Measurements from ENCODE around the gene KDM6A.
"Not testable (repeated sequence)": the region's sequence is repeated elsewhere in the genome, so short reads cannot be mapped to it uniquely, and the experiment has no call there.

KDM6A gene

DNA sequence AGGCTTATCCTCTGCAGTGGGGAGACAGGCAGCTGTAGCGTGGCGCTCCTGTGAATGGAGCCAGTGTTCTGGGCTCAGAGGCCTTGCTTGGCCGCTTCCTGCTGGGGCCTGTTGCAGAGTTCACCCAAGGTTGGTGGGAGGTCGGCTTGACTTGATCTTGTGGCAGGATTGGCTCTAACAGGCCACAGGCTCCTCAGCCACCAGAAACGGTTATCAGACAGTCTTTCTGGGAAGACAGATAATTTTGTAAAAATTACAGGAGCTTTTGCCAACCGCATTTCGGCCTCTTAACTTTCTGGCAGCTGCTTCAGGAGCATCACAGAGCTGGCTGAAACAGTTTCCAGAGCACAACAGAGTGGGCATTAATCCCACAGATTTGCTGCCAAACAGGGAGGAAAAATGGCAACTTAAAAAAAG lies 261.3 kb downstream of the KDM6A start:
- DNase-seq: no peak

DNA sequence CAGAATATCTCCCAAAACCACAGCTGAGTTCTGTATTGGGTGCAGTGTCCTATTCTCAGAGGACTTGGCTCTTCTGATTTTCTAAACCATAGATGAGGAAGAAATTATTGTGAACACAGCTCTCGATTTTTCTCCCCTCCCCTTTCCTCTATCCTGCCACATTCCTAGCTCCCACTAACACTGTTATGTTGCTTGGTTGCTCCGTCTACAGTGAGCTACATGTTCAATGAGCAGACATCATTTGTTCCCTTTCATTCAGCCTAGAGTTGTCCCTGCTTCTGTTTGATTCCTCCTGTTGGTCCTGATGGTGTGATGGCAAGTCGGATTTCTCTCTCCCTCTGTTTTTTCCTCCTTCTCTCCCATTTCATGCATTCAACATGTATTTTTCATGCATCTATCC lies 261.8 kb downstream of the KDM6A start:
- DNase-seq: no peak

DNA sequence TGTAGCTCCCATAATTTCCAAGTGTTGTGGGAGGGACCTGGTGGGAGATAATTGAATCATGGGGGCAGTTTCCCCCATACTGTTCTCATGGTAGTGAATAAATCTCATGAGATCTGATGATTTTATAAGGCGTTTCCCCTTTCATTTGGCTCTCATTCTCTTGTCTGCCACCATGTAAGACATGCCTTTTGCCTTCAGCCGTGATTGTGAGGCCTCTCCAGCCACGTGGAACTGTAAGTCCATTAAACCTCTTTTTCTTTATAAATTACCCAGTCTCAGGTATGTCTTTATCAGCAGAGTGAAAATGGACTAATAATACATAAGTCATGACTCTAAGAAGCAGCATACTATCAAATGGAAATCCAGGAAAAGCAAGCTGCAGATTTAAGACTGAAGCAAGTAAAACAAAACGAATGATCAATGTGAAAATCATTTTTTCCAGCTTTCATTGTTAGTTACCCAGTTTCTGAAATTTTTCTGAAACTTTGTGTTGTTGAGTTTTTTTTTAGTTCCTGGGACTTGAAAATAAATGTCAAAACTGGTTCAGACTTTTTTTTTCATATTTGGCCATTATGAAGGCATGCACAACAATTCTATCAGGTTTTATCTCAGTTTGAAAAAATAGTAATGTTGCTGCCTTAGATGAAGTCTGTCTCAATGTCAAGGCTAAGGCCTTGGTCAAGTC lies 262.5 kb downstream of the KDM6A start:
- not testable (repeated sequence) for DNase-seq

DNA sequence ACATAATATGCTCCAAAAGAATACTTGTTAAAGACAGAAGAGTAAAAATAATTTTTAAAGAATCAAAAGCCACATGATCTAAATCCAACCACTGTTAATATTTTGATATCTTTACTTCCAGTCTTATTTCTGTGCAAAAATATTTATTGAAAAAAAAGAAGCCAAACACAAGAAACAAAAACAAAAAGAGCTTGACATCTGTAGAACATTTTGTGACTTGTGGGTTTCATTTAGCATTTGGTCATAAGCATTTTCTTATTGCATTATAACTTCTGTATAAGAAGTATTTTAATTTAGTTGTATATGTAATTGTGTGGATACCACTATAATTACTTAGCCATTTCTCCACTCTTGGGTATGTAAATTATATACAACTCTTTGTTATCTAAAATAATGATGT lies 264.5 kb downstream of the KDM6A start:
- no peak for DNase-seq

DNA sequence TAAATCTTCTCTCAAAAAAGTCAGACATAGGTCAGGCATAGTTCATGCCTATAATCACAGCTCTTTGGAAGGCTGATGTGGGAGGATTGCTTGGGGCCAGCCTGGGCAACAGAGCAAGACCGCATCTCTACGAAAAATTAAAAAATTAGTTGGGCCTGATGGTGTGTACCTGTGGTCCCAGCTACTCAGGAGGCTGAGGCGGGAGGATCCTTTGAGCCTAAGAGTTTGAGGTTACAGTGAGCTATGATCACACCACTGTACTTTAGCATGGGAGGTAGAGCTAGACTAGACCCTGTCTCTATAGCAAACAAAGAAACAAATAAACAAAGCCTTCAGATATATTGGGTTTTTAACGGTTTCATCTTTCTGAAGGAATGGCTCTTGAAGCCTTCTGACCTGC lies 265.5 kb downstream of the KDM6A start:
- DNase-seq: no peak

DNA sequence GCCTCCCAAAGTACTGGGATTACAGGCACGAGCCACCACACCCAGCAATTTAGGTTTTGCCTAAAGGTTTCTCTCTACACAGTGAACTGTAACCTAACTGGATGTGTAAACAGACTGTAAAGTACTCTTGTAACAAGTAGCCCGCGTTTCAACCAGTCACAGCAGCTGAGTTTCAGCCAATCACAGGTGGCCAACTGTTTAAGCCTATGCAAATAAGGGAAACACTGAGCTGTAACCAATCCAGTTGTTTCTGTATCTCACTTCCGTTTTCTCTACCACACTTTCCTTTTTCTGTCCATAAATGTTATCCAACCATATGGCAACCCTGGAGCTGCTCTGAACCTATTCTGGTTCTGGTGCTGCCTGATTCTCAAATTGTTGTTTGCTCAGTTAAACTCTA lies 267.8 kb downstream of the KDM6A start:
- DNase-seq: no peak

DNA sequence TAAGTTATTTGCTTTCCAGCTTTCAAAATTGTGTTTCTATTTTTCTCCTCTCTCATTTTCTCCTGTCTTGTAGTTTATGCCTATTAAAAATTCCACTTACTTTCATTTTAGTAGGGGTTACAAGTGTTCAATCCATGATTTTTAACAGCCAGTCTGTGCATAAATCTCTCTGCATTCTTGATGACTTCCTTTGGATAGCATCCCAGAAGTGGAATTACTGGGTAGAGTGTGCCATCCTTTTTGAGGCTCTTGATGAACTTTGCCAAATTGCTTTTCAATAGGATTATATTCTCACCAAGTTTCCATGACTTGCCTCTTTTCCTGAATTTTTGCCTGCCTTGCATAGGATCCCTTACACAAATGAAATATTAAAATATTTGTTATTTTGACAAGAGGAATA lies 269.2 kb downstream of the KDM6A start:
- DNase-seq: no peak

DNA sequence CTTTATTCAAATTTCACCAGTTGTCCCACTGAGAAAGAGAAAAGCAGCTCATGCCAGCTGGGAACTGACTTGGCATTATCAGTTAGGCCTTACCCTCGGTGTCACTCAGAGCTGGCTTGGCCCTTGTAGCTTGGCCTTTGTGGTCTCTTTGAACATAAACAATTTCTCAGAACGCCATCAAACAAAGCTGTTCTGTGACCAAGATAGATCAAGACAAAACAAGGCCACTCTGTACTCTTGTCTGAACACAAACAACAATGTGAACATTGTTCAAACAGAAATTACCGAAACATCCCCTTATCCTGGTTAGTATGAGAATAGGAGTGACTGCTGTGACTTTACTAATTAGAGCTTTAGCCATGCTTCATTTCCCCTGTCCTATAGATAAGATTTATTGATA lies 270.5 kb downstream of the KDM6A start:
- no peak for DNase-seq

DNA sequence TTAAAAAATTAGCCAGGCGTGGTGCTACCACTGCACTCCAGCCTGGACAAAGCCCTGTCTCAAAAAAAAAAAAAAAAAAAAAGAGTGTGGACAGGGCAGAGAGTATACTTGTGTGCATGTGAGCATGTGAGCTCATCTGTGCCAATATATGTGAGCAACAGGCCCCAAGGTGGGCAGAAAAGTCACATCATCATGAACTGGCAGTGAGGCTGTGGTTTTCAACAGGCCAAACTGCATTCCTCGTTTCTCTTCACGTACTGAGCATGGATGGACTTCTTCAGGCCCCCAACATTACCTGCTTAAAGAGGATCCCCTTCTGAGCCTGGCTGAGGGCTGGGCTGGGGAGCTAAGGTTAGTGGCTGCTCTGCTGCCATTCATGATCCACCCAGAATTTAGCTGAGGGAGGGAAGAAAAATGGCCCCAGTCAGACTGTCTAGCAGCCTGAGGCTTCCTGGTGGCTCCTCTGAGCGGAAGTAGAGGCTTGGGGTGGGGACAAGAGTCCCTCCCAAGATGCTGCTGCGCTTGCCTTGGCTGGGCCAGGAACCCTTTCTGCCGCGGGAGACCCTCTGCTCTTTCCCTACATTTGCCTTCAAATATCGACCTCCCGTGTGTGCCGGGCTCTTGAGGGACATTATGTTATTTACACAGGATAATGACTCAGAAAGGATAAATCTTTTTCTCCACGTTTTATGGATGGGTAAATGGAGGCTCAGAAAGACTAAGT lies 272.7 kb downstream of the KDM6A start:
- no peak for DNase-seq

DNA sequence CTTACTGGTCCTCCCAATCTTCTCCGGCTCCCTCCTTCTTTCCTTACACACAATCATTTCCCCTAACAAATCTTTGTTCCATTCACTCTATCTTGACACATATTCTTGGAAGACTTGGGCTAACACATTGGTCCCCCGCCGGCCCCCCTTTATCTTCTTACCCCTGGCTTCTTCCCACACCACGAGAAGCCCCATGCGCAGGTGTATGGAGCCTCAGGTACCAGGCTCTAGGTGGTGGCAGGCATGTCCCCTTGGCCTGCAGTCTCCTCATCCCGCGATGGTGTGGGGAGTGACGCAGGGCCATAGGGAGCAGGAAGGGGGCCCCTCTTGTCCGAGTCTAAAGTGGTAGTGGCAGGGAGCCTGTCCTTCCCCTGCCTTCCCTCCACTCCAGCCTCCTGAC lies 277.8 kb downstream of the KDM6A start:
- DNase-seq: no peak

DNA sequence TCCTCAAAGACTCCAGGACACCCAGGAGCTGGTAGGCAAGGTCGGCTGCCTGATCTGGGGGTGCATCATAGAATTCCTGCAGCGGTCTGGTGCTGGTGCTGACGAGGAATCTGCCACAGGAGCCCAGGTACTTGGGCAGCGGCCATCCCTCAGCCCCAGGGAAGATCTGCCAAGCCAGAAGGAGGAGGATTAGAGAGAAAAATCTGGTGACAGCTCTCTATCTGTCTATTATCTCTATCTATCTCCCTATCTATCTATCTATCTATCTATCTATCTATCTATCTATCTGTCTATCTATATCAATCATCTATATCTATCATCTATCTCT lies 281.0 kb downstream of the KDM6A start:
- no peak for DNase-seq

DNA sequence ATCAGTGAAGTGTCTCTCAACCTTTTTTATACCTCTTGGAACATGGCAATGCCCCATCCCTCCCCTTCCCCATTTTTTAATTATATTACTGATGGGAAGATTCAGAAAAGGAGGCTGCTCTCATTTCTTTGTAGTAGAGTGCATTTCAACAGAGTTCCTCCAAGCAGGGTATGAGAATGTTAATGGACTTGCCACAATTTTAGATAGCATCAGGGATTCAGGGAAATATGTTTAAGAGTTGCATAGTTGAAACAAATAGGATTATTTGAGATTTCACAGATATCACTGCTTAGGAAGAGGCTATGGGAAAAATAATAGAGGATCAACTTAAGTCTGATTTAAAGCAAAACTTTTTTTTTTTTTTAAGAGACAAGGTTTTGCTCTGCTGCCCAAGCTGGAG lies 281.5 kb downstream of the KDM6A start:
- no peak for DNase-seq

DNA sequence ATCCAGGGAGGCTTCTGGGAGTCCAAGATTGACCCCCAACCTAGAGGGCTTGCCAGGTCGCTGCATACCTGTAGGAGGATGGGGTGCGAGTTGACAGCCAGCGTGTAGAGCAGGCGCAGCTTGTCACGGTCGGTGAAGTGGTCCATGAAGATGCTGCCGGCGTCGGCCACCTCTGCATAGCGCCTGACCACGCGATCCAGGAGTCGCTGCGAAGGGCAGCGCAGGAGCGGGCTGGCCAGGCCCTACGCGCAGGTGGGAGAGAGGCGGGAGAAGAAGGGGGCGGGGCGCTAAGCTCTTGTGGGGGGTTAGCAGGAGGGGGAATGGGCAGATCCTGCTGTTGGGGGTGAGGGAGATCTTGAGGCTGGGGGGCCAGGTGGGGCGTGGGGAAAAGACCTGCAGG lies 284.7 kb downstream of the KDM6A start:
- no peak for DNase-seq

All from EL (cell line).